Daoy (cell line): ENCODE measurements around the gene CLN5. TPM values are rescaled to one million over a fixed set of nuclear protein-coding genes. Genes with fewer than 3 reads are reported as not detected.
A peak's percentile ranks its signal among the peaks of the same experiment; 100 is the strongest.
"Not testable (repeated sequence)": the region's sequence is repeated elsewhere in the genome, so short reads cannot be mapped to it uniquely, and the experiment has no call there.

Source experiments
- DNase-seq: peaks from one replicate; pipeline ENCODE4 v3.0.0-alpha.2; 2015; ENCODE audit warnings: low read depth
- total RNA-seq: library from RNA; depleted of rRNA; stranded (reverse); fragments of >200 nt; shearing (Covaris generic); gene quantifications from 2 replicates; pipeline ENCODE4 v1.2.3, GENCODE V29; 2014

Gene CLN5
- total RNA-seq, 1 experiment from 2014 or later: 15.7 TPM

DNA sequence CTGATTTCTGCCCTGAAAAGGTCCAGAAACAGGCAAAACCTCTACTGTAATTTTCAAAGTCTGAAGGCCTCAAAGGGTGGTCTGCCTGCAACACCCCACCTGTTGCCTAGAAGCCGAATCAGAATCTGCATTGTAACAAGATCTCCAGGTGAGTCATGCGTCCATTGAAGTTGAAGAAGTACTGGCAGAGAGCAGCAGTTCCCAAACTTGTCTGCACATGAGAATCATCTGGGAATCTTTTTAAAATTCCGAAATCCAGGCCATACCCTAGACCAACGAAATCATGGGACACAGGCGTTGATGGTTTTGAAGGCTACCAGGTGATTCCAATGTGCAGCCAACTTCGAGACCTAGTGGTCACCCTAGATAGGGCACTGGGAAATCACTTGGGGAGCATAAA lies 16.0 kb upstream of the CLN5 start:
- no peak for DNase-seq

DNA sequence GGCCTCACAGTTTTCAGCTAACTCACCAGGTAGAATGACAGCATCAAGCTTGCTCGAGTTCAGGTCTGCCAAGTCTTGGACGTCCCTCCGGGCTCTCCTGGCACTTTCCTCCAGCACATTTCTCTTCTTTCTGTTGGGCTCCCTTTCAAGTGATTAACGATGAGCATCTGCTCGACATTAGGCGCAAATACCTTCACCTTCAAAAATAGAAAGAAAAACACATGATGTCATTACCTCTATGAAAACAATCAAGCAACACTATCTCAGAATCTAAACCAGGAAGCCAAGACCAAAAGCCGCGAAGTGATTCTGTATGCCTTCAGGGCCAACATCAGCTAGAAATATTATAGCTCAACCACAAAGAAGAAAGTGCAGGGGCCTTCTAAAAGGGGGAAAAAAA lies 15.4 kb upstream of the CLN5 start:
- peak; percentile 62 for DNase-seq

GRCh38 chr13:76976929-76977328 lies 15.0 kb upstream of the CLN5 start:
- no peak for DNase-seq

- DNase-seq: peak; percentile 68
These were observed 11.7 kb upstream of the CLN5 start for GRCh38 chr13:76980075-76980718.

- DNase-seq: no peak
These were observed 9.8 kb upstream of the CLN5 start for GRCh38 chr13:76982061-76982460.

GRCh38 chr13:76983676-76984075 lies 8.2 kb upstream of the CLN5 start:
- no peak for DNase-seq

GRCh38 chr13:76991432-76991795 lies 467 bp upstream of the CLN5 start:
- DNase-seq: peak; percentile 47

DNA sequence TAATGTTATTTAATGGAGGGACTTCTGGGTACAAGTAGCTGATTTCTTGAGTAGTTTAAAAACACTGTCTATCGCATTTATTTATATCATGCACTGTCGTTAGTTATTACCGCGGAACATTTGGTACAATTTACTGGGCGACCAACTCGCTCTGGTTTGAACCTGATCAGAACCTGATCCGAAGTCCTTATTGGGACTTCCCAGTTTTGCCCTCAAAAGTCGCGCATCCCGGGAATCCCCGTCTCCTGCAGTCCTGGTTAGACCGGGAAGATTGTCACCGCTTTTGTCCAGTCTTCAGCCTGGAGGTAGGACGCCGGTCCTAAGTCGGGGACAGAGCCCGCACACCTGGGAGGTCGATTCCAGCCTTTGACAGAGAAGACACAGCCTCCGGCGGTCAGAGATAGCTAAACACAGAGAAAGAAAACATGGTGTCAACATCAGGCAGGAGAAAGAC lies 694 bp downstream of the CLN5 start:
- peak; percentile 18 for DNase-seq

- no peak for DNase-seq
These were observed 1.1 kb downstream of the CLN5 start for GRCh38 chr13:76993021-76993420.

GRCh38 chr13:76993473-76993872 lies 1.6 kb downstream of the CLN5 start:
- no peak for DNase-seq

DNA sequence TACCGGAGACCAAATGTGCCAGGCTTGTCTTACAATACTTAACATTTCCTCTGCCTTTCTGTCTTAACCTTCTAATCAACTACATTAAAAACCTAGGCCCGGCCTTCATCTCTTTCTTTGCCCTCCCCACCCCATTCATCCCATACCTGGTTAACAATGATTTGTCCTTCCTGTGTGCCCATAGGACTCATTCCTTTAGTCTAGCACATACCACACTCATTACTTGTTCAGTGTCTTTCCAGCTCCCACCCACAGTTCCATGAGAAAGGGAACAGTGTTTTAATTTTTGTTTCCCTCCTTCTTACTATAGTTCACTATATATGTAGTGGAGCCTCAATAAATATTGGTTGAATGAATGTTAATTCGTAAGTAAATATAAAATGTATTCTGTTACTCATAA lies 2.4 kb downstream of the CLN5 start:
- no peak for DNase-seq

DNA sequence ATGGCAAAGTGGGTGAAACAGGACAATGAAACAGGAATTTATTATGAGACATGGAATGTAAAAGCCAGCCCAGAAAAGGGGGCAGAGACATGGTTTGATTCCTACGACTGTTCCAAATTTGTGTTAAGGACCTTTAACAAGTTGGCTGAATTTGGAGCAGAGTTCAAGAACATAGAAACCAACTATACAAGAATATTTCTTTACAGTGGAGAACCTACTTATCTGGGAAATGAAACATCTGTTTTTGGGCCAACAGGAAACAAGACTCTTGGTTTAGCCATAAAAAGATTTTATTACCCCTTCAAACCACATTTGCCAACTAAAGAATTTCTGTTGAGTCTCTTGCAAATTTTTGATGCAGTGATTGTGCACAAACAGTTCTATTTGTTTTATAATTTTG lies 8.6 kb downstream of the CLN5 start:
- no peak for DNase-seq

DNA sequence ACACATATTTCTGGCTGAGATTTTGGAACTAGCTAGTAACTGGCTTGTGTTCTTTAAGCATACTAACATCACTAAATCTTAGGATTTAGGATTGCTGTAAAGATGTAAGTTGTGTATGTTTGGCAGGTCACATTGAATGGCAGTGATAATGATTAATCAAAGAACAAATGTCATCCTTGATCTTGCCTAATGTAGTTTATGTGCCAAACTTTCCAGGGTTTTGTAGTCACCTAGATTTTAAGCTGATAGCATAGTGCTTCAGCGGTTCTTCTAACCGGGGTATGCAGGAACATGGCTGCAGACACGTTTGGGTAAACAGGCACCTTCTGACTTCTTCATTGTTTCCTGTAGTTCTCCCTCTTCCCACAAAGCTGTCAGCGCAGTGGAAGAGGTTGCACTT lies 9.7 kb downstream of the CLN5 start:
- DNase-seq: no peak

DNA sequence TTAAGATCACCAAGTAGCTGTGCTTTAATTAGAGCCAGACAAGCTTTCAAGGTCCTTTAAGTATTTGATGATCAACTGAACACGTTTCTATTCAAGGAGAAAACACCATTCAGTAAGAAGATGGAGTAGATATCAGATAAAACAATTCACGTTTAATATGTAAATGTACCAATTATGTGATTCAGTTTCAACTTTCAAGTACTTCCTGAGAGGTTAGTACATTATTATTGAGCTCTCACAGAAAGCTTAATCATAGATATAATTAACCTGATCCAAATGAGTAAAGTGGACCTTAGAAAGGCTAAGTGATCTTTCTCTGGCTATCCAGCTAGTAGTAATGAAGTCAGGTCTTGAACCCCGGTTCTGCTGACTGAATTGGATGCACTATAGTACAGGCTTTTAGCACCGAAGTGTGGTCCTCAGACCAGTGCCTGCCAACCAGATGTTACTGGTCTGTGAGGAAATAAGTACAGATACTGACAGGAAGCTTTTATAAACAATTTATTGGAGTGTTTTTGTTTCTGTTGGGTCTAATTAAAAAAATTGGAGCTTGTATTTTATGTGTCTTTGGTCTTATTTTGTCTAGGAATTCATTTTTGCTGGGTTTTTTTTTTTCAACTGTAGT lies 10.2 kb downstream of the CLN5 start:
- no peak for DNase-seq

- no peak for DNase-seq
These were observed 10.8 kb downstream of the CLN5 start for GRCh38 chr13:77002590-77003190.

DNA sequence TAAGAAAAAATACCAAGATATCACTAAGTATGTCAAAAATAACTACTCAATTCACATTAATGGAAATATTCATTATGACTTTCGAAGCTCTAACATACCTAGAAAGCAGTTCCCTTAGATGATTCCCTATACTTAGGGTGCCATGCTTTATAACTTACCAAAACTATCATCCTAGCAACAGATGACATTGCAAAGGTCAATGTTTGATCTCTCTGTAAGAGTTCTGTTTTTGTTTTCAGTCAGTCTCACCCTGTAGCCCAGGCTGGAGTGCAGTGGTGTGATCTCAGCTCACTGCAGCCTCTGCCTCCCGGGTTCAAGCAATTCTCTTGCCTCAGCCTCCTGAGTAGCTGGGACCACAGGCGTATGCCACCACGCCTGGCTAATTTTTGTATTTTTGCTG lies 16.5 kb downstream of the CLN5 start:
- DNase-seq: not testable (repeated sequence)

DNA sequence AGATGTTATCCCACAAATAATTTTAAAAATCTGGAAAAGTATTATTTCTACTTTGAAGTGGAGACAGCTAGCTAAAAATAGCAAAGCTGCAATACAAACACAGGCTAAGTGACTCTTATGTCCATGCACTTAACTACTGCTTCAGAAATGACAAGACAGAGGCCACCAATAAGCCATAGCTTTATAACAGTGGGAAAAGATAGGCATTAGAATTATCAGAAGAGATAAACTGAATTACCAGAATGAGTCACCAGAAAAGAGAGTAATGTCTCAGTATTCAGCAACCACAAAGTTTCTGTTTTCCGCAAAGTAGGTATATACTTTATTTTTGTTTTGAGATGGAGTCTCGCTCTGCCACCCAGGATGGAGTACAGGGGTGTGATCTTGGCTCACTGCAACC lies 17.1 kb downstream of the CLN5 start:
- no peak for DNase-seq

DNA sequence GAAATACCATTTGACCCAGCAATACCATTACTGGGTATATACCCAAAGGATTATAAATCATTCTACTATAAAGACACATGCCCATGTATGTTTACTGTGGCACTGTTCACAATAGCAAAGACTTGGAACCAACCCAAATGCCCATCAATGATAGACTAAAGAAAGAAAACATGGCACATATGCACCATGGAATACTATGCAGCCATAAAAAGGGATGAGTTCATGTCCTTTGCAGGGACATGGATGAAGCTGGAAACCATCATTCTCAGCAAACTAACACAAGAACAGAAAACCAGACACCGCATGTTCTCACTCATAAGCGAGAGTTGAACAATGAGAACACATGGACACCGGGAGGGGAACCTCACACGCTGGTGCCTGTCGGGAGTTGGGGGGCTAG lies 17.8 kb downstream of the CLN5 start:
- DNase-seq: not testable (repeated sequence)

- DNase-seq: no peak
These were observed 22.1 kb downstream of the CLN5 start for GRCh38 chr13:77013853-77014542.

DNA sequence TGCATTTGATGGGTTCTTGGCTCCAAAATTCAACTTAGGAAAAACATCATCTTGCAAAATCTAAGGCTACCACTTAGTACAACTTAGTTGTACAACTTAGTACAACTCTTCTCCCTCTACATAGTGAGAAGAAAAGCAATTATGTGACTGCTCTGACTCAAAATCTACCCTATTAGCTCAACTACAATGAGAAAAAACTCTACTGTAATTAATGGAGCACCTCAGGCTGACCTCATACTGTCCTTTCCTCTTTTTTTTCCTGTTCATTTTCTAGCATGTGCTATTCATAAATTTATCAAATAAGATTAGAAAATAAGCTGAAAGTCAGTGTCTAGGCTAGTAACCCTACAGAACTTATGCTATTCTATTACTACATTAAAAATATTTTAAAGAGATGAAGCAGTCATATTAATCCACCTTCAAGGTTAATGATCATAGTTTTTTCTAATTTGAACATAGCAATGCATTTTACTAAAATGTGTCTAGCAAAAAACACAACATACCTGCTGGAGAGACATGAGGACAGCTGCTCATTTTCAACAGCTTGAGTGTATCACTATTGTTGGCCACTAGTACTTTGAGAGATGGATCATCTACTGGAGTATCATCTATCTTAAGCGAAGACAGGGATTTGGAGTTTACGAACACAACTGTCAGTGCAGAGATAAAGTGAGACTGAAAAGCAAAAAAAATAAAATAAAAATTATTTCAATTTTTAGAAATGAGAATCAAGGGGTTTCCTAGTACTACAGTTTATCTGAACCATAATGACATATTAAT lies 23.2 kb downstream of the CLN5 start:
- DNase-seq: no peak

GRCh38 chr13:77016251-77016812 lies 24.5 kb downstream of the CLN5 start:
- no peak for DNase-seq
